Stimulated activated CD4-positive, alpha-beta T cell treated with anti-CD3 and anti-CD28 coated beads, Interleukin-15, amount 100 ng/mL, for 1 hour (primary cell): Measurements from ENCODE around the gene CHRNA7.
"Not testable (repeated sequence)": the region's sequence is repeated elsewhere in the genome, so short reads cannot be mapped to it uniquely, and the experiment has no call there.

ENCODE experiments used
- DNase-seq, 2 donors: peaks; one replicate each; pipeline ENCODE4 v3.0.0-alpha.2; 2020; ENCODE audit warnings: low read depth in 1 of 2, low spot score in 1 of 2

Gene CHRNA7

GRCh38 chr15:32166270-32166669, 136.0 kb downstream of the CHRNA7 start:
- DNase-seq = not testable (repeated sequence)

- DNase-seq = not testable (repeated sequence)
Observed at GRCh38 chr15:32167913-32168312, 137.6 kb downstream of the CHRNA7 start.

- DNase-seq = not testable (repeated sequence)
Observed at GRCh38 chr15:32180579-32180978, 150.3 kb downstream of the CHRNA7 start.

- DNase-seq = not testable (repeated sequence)
Observed at GRCh38 chr15:32193780-32194179, 163.5 kb downstream of the CHRNA7 start.

GRCh38 chr15:32196206-32196605, 165.9 kb downstream of the CHRNA7 start:
- DNase-seq = not testable (repeated sequence)

- DNase-seq = not testable (repeated sequence)
Observed at GRCh38 chr15:32198938-32199337, 168.6 kb downstream of the CHRNA7 start.

- not testable (repeated sequence) for DNase-seq
Observed at GRCh38 chr15:32209081-32209480, 178.8 kb downstream of the CHRNA7 start.

- no peak for DNase-seq
Observed at GRCh38 chr15:32218666-32219065, 188.4 kb downstream of the CHRNA7 start.
